HepG2 (cell line): Measurements from ENCODE around the gene LRRC45. TPM values are rescaled to one million over a fixed set of nuclear protein-coding genes. Genes with fewer than 3 reads are reported as not detected.

ENCODE experiments used
- ATAC-seq: fragments of 200-7000 bp; cut with Tn5 transposase; 3 replicates; pipeline ENCODE4 v1.9.1; 2020; ENCODE audit warnings: mild to moderate bottlenecking, moderate library complexity
- BruUV-seq: library from RNA; stranded (reverse); fragments of 400-500 nt; replicated peaks from 2 replicates; lab custom pipeline; 2021; lab: Mats Ljungman, UMichigan
- CTCF ChIA-PET: fragments of 300-600 bp; formaldehyde crosslinking; extraction: SDS; loops from one replicate; lab custom pipeline; 2021; ENCODE audit warnings: low total read pairs, inconsistent platforms, low intra/inter-chr PET ratio; lab: Yijun Ruan, JAX
- POLR2A ChIA-PET: fragments of 350-600 bp; sonication (Branson Sonifier 250); formaldehyde crosslinking; loops from one replicate; lab custom pipeline; 2020; ENCODE audit warnings: antibody characterized with exemption, inconsistent platforms; lab: Yijun Ruan, JAX
- DNase-seq: peaks from one replicate; pipeline ENCODE4 v3.0.0-alpha.2; 2015; ENCODE audit warnings: low spot score
- FAIRE-seq: peaks from 3 replicates; lab custom pipeline; 2011; peaks lifted over from hg19 to GRCh38; lab: Jason Lieb, UNC
- H2AFZ ChIP-seq: one replicate; pipeline ENCODE4 v1.6.1; 2011; ENCODE audit warnings: low read length, inconsistent platforms
- H3K27ac ChIP-seq: fragments of 300-600 bp; 3 replicates; pipeline ENCODE4 v1.8.0; 2011; ENCODE audit warnings: mixed run types, mild to moderate bottlenecking, mixed read lengths, low read length, inconsistent platforms; ENCODE audit not compliant: insufficient read depth; ENCODE audit errors: extremely low read length
- H3K27me3 ChIP-seq, 2 experiments: fragments of 200-600 bp in 1 of 2; 2 replicates in 1 of 2; 3 replicates in 1 of 2; pipeline versions ENCODE4 v1.6.0 to v1.8.0; 2011; ENCODE audit warnings: low read length in 2 of 2, mild to moderate bottlenecking in 2 of 2, moderate library complexity in 2 of 2, inconsistent platforms in 1 of 2; ENCODE audit not compliant: insufficient read depth in 2 of 2, control insufficient read depth in 1 of 2
- H3K36me3 ChIP-seq, 2 experiments: fragments of 200-600 bp in 1 of 2; replicated peaks in 1 of 2; 2 replicates in 1 of 2; 3 replicates in 1 of 2; pipeline versions ENCODE4 v1.5.1 to v1.8.0; 2011; ENCODE audit warnings: low read length in 2 of 2, inconsistent platforms in 1 of 2; ENCODE audit not compliant: insufficient read depth in 2 of 2, control insufficient read depth in 1 of 2
- H3K4me1 ChIP-seq: 2 replicates; pipeline ENCODE4 v1.5.1; 2012; ENCODE audit warnings: low read length, inconsistent platforms; ENCODE audit not compliant: insufficient read depth
- H3K4me2 ChIP-seq: 2 replicates; pipeline ENCODE4 v1.6.0; 2011; ENCODE audit warnings: low read depth, low read length, inconsistent platforms
- H3K4me3 ChIP-seq, 3 experiments: fragments of 200-600 bp in 1 of 3; sonication (generic), shearing (Covaris generic) in 1 of 3; replicated peaks in 1 of 3; 2 replicates each; pipeline ENCODE4 v1.5.1; 2011 to 2016; ENCODE audit warnings: low read length in 3 of 3, inconsistent platforms in 2 of 3, low read depth in 2 of 3, mild to moderate bottlenecking in 2 of 3, control low read depth in 1 of 3, mixed read lengths in 1 of 3; ENCODE audit not compliant: insufficient read depth in 1 of 3
- H3K79me2 ChIP-seq: one replicate; pipeline ENCODE4 v1.6.1; 2011; ENCODE audit warnings: low read length, inconsistent platforms; ENCODE audit not compliant: insufficient read depth
- H3K9ac ChIP-seq: 2 replicates; pipeline ENCODE4 v1.6.0; 2011; ENCODE audit warnings: mild to moderate bottlenecking, low read depth, low read length, inconsistent platforms; ENCODE audit not compliant: insufficient read depth
- H3K9me3 ChIP-seq: 2 replicates; pipeline ENCODE4 v1.5.1; 2012; ENCODE audit warnings: mild to moderate bottlenecking, low read length
- H4K20me1 ChIP-seq: 2 replicates; pipeline ENCODE4 v1.6.0; 2011; ENCODE audit warnings: inconsistent platforms, mild to moderate bottlenecking, low read length, moderate library complexity; ENCODE audit not compliant: insufficient read depth
- FOXK2 ChIP-seq: fragments of 450-650 bp; IDR thresholded peaks from 2 replicates; pipeline ENCODE4 v1.6.1; 2016
- HNRNPL ChIP-seq: fragments of 200-400 bp; formaldehyde crosslinking; IDR thresholded peaks from 2 replicates; pipeline ENCODE4 v1.6.1; 2017; ENCODE audit warnings: mild to moderate bottlenecking, low read depth, low read length
- REPIN1 ChIP-seq: sonication (generic); formaldehyde crosslinking; IDR thresholded peaks from 2 replicates; pipeline ENCODE4 v1.8.0; 2022; ENCODE audit warnings: missing genetic modification reagents, low read depth, mild to moderate bottlenecking, borderline replicate concordance
- YEATS4 ChIP-seq: sonication (generic); formaldehyde crosslinking; IDR thresholded peaks from 2 replicates; pipeline ENCODE4 v1.4.0; 2020; ENCODE audit warnings: missing genetic modification reagents, borderline replicate concordance
- ZNF10 ChIP-seq: sonication (generic); formaldehyde crosslinking; IDR thresholded peaks from 2 replicates; pipeline ENCODE4 v1.4.0; 2020; ENCODE audit warnings: mild to moderate bottlenecking, low read depth, missing genetic modification reagents, borderline replicate concordance
- ZNF253 ChIP-seq: sonication (generic); formaldehyde crosslinking; IDR thresholded peaks from 2 replicates; pipeline ENCODE4 v1.8.0; 2022; ENCODE audit warnings: mild to moderate bottlenecking, missing genetic modification reagents, borderline replicate concordance
- ZNF331 ChIP-seq: sonication (generic); formaldehyde crosslinking; IDR thresholded peaks from 2 replicates; pipeline ENCODE4 v1.4.0; 2020; ENCODE audit warnings: missing genetic modification reagents
- ZNF746 ChIP-seq: sonication (generic); formaldehyde crosslinking; IDR thresholded peaks from 2 replicates; pipeline ENCODE4 v1.8.0; 2022; ENCODE audit warnings: mild to moderate bottlenecking, missing genetic modification reagents
- WGBS: methylation state at CpG from one replicate; pipeline ENCODE4 v1.1.6; 2017; ENCODE audit warnings: low lambda C conversion rate; 5-methylcytosine and 5-hydroxymethylcytosine counted together
- in situ Hi-C: cut with HindIII; loops from 2 replicates; pipeline ENCODE4 v1.10.0; 2017; ENCODE audit warnings: low pct_unique_long_range_greater_than_20kb; ENCODE audit not compliant: extremely low pct_ligation_motif_present
- intact Hi-C: fragments of 100-400 bp; cut with micrococcal nuclease; formaldehyde crosslinking; loops from one replicate; pipeline ENCODE4 v1.10.0; 2022; ENCODE audit not compliant: unreplicated experiment
- polyA plus RNA-seq, 8 experiments: library from polyadenylated mRNA; depleted of rRNA in 3 of 8; stranded (reverse) in 7 of 8; unstranded in 1 of 8; fragments of >200 nt; fragmentation: Illumina TruSeq in 4 of 8; extraction: Trizol in 4 of 8; gene quantifications; 2 replicates each; pipeline versions ENCODE4 v1.2.1 to v1.2.3, GENCODE V29; 2011 to 2016; ENCODE audit warnings: low read depth in 4 of 8, missing spikeins in 1 of 8, mixed read lengths in 1 of 8; ENCODE audit not compliant: insufficient read depth in 1 of 8
- total RNA-seq, 5 experiments: library from RNA; depleted of rRNA; stranded (reverse); fragments of >200 nt; fragmentation: Illumina TruSeq; extraction: Trizol; gene quantifications; 2 replicates each; pipeline ENCODE4 v1.2.3, GENCODE V29; 2016; ENCODE audit warnings: low read depth in 1 of 5
- TF ChIP-seq, protein P1 (sequence below): sonication (generic); formaldehyde crosslinking; IDR thresholded peaks from 2 replicates; pipeline ENCODE4 v1.8.0; 2022; ENCODE audit warnings: mild to moderate bottlenecking, missing genetic modification reagents; ENCODE audit not compliant: insufficient replicate concordance
- TF ChIP-seq, protein P2 (sequence below): sonication (generic); formaldehyde crosslinking; IDR thresholded peaks from 2 replicates; pipeline ENCODE4 v1.4.0; 2020; ENCODE audit warnings: mild to moderate bottlenecking, low read depth, missing genetic modification reagents
- TF ChIP-seq, protein P3 (sequence below): sonication (generic); formaldehyde crosslinking; IDR thresholded peaks from 2 replicates; pipeline ENCODE4 v1.5.0; 2020; ENCODE audit warnings: mild to moderate bottlenecking, missing genetic modification reagents, moderate library complexity
- TF ChIP-seq, protein P4 (sequence below): sonication (generic); formaldehyde crosslinking; IDR thresholded peaks from 2 replicates; pipeline ENCODE4 v1.9.0; 2022; ENCODE audit warnings: missing genetic modification reagents, mild to moderate bottlenecking, borderline replicate concordance
- TF ChIP-seq, protein P5 (sequence below): sonication (generic); formaldehyde crosslinking; IDR thresholded peaks from 2 replicates; pipeline ENCODE4 v1.4.0; 2020; ENCODE audit warnings: missing genetic modification reagents
- TF ChIP-seq, protein P6 (sequence below): sonication (generic); formaldehyde crosslinking; IDR thresholded peaks from 2 replicates; pipeline ENCODE4 v1.8.1; 2023; ENCODE audit warnings: missing genetic modification reagents, mild to moderate bottlenecking, borderline replicate concordance

LRRC45 gene
- total and polyA plus RNA-seq, 2 of the 13 experiments (the other 11 are each of a cell fraction or from before 2014, with no cell fraction given) = 11.6 to 48.1 TPM

DNA sequence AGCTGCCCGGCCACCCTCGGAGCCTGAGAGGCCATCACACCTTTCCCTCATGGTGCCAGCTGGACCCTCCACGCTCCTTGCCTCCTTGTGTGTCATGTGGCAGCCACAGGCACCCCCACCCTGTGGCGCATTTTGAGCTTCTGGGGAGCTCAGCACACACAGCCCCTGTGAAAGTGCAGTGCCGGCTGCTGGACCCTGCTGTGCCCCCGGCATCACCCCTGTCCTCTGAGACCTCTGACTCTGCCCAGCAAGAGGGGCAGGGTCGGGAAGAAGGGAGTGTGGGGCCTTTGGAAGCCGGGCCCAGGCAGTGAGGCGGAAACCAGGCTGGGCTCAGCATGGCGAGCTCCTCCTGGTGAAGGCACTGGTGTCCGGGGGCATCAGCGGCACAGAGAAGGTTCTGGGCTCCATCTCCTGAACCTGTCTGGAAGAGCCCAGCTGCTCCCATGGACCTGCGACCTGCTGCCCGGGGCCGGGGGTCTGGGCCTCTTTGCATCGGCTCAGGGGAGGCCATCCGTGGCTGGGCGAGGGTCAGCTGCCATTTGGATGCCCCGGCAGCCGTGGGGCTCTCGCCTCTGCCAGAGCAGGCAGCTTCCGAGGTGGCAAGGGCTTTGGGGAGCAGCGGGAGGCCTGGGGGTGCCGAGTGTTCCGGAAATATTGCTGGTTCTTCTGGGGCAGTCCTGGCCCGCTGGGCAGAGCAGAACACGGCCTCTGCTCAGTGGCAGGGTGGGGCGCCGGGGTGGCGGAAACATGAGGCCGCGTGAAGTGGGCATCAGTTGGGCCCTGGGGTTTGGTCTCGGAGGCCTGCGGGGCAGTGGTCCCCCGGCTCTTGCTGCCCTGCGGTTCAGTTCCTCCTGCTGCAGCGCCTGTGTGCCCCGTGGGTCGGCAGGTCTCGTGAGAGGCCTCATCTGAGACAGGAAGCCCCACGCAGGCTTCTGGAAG is 18.3 kb upstream of the LRRC45 start:
- H3K27ac ChIP-seq = peak overlapping the region; percentile 95
- peak overlapping the region; percentile 50; the same call in 1 of the 2 replicates for H3K9ac ChIP-seq
- FAIRE-seq (no peak), DNase-seq (no peak), ATAC-seq (no peak)
- ChIA-PET POLR2A (interaction anchor here (1.4 to 16.1 kb wide), 8 partner anchors 11 to 138 kb away, joined by 3 to 470 read pairs (median 44); partner anchors contain the start of genes CENPX, LRRC45 and NOTUM), CTCF (interaction anchor here (1.6 kb wide), 1 partner anchor 45 kb away, joined by 14 read pairs; no protein-coding TSS in a partner anchor)
- no peaks in the 10 kb centered on the region for H3K9me3 ChIP-seq
- no peaks in the 10 kb centered on the region for H3K27me3 ChIP-seq
- WGBS = 90% methylated on average over 29 of the region's 41 CpGs
- H2AFZ ChIP-seq = no peak overlapping the region
- in situ Hi-C loops = no loop called here
- H3K4me2 ChIP-seq = peak overlapping the region; percentile 6; the same call in 1 of the 2 replicates
- intact Hi-C loops = no loop called here
- H3K4me1 ChIP-seq = peaks cover 74% of the 10 kb centered on the region
- BruUV-seq = no TSS peak
- H3K79me2 ChIP-seq = peaks cover 52% of the 10 kb centered on the region
- peaks cover 24 to 39% of the 10 kb centered on the region in 2 experiments for H3K36me3 ChIP-seq
- no peak overlapping the region for H3K4me3 ChIP-seq
- H4K20me1 ChIP-seq = no peaks in the 10 kb centered on the region
- TF ChIP-seq REPIN1 = no peak
- TF ChIP-seq, protein P1, sequence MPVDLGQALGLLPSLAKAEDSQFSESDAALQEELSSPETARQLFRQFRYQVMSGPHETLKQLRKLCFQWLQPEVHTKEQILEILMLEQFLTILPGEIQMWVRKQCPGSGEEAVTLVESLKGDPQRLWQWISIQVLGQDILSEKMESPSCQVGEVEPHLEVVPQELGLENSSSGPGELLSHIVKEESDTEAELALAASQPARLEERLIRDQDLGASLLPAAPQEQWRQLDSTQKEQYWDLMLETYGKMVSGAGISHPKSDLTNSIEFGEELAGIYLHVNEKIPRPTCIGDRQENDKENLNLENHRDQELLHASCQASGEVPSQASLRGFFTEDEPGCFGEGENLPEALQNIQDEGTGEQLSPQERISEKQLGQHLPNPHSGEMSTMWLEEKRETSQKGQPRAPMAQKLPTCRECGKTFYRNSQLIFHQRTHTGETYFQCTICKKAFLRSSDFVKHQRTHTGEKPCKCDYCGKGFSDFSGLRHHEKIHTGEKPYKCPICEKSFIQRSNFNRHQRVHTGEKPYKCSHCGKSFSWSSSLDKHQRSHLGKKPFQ (CRISPR knock-in tag) = no peak
- no peak for TF ChIP-seq FOXK2
- TF ChIP-seq ZNF746 (CRISPR knock-in tag) = no peak
- TF ChIP-seq, protein P2, sequence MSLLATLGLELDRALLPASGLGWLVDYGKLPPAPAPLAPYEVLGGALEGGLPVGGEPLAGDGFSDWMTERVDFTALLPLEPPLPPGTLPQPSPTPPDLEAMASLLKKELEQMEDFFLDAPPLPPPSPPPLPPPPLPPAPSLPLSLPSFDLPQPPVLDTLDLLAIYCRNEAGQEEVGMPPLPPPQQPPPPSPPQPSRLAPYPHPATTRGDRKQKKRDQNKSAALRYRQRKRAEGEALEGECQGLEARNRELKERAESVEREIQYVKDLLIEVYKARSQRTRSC (CRISPR knock-in tag) = no peak
- TF ChIP-seq ZNF10 = no peak
- TF ChIP-seq ZNF253 (CRISPR knock-in tag) = no peak
- TF ChIP-seq, protein P3, sequence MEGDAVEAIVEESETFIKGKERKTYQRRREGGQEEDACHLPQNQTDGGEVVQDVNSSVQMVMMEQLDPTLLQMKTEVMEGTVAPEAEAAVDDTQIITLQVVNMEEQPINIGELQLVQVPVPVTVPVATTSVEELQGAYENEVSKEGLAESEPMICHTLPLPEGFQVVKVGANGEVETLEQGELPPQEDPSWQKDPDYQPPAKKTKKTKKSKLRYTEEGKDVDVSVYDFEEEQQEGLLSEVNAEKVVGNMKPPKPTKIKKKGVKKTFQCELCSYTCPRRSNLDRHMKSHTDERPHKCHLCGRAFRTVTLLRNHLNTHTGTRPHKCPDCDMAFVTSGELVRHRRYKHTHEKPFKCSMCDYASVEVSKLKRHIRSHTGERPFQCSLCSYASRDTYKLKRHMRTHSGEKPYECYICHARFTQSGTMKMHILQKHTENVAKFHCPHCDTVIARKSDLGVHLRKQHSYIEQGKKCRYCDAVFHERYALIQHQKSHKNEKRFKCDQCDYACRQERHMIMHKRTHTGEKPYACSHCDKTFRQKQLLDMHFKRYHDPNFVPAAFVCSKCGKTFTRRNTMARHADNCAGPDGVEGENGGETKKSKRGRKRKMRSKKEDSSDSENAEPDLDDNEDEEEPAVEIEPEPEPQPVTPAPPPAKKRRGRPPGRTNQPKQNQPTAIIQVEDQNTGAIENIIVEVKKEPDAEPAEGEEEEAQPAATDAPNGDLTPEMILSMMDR (CRISPR knock-in tag) = no peak
- TF ChIP-seq, protein P4, sequence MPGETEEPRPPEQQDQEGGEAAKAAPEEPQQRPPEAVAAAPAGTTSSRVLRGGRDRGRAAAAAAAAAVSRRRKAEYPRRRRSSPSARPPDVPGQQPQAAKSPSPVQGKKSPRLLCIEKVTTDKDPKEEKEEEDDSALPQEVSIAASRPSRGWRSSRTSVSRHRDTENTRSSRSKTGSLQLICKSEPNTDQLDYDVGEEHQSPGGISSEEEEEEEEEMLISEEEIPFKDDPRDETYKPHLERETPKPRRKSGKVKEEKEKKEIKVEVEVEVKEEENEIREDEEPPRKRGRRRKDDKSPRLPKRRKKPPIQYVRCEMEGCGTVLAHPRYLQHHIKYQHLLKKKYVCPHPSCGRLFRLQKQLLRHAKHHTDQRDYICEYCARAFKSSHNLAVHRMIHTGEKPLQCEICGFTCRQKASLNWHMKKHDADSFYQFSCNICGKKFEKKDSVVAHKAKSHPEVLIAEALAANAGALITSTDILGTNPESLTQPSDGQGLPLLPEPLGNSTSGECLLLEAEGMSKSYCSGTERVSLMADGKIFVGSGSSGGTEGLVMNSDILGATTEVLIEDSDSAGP (CRISPR knock-in tag) = no peak; the same call in 1 of the 2 replicates
- TF ChIP-seq, protein P5, sequence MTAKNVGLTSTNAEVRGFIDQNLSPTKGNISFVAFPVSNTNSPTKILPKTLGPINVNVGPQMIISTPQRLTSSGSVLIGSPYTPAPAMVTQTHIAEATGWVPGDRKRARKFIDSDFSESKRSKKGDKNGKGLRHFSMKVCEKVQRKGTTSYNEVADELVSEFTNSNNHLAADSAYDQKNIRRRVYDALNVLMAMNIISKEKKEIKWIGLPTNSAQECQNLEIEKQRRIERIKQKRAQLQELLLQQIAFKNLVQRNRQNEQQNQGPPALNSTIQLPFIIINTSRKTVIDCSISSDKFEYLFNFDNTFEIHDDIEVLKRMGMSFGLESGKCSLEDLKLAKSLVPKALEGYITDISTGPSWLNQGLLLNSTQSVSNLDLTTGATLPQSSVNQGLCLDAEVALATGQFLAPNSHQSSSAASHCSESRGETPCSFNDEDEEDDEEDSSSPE (CRISPR knock-in tag) = no peak
- peak; percentile 84; the same call in 1 of the 2 replicates for TF ChIP-seq HNRNPL
- no peak for TF ChIP-seq ZNF331
- TF ChIP-seq, protein P6, sequence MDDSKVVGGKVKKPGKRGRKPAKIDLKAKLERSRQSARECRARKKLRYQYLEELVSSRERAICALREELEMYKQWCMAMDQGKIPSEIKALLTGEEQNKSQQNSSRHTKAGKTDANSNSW (CRISPR knock-in tag) = no peak
- TF ChIP-seq YEATS4 = no peak
